HG03196 (cell line): Measurements from ENCODE around the gene SLC29A3.
"Not testable (repeated sequence)": the region's sequence is repeated elsewhere in the genome, so short reads cannot be mapped to it uniquely, and the experiment has no call there.

ENCODE experiments used
- ATAC-seq: cut with Tn5 transposase; IDR thresholded peaks from one replicate; pipeline ENCODE4 v1.9.1; 2021; ENCODE audit not compliant: unreplicated experiment

The SLC29A3 gene

GRCh38 chr10:71319042-71319799, at the start of gene SLC29A3:
Gene SLC29A3, plus strand, starts transcription at chr10:71319259. Its CDS starts 51 bp downstream, at chr10:71319310.
- ATAC-seq, result peak; percentile 50

GRCh38 chr10:71269301-71270288, 49.5 kb upstream of the SLC29A3 start:
- no peak for ATAC-seq

DNA sequence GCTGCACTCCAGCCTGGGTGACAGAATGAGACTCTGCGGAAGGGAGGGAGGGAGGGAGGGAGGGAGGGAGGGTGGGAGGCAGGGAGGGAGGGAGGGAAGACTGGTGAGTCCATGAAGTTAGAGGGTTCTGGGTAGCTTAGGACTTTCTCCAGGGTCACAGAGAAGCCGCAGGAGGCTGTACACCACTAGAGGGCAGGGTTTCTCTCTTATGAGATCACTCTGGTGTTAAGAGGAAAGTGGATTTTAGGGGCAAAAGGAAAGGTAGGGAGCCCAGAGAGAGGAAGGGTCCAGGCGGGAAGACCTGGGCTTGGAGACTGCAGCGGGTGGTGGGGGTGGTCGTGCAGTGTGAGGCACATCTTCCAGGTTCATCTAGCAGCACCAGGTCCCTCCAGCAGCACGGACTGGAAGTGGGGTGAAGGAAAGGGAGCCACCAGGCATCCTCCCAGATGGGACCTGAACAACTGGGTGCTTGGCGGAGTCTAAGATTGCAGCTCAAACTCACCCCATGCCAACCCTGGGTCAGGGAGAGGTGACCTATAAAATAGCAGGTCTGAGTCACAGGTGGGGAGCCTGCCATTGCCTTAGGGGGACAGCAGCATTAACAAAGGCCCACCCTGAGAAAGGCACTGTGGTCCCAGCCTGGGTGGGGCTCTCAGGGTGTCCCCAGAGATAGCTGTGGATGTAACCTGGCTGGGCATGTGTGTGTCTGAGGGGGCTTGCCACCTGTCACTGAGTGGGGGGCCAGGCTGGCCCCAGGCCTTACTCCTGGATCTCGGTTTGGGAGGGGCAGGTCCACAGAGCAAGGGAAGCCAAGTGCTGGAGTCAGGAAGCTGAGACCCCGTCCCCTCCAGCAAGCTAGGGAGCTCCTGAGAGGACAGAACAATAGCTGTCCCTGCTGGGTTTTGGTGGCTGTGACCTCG, 48.5 kb upstream of the SLC29A3 start:
- no peak for ATAC-seq

DNA sequence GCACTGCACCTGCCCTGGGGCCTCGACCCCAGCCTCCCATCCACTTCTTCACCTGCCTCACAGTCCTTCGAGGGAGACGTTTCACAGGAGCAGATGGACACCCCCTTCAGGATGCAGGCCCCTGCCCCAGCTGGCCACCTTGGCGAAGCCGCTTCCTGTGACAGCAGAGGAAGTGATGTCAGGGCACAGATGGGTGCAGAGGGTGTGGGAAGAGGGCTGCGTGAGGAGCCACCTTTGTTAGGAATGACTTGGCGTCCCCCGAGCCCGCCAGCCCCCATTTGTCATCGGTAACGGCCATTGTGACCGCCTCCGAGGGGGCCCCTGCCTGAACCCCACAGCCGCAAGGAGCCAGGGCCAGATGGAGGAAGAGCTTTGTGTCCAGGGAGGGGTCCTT, 47.4 kb upstream of the SLC29A3 start:
- no peak for ATAC-seq

GRCh38 chr10:71272056-71272771, 46.8 kb upstream of the SLC29A3 start:
- ATAC-seq, result no peak

GRCh38 chr10:71272974-71273373, 46.1 kb upstream of the SLC29A3 start:
- not testable (repeated sequence) for ATAC-seq

DNA sequence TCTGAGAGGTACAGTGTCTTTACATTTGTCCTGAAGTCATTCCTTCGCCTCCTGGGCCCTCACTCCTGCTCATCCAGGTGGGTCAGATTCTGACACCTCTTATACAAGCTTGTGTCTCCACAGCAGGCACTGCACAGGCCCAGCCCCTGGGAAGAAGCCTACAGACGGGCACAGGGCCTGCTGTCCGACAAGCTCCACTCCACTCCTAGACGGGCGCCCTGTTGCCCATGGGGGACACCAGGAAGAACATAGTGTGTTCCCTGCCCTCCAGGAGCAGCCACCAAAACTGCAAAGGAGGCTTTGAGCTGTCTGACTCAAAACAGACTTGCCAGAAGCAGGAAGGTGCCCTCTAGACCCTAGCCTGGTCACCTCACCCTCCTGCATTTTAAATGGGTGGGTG, 45.6 kb upstream of the SLC29A3 start:
- no peak for ATAC-seq

GRCh38 chr10:71274901-71275796, 43.9 kb upstream of the SLC29A3 start:
- no peak for ATAC-seq

GRCh38 chr10:71276873-71277272, 42.2 kb upstream of the SLC29A3 start:
- no peak for ATAC-seq

GRCh38 chr10:71277914-71278665, 41.0 kb upstream of the SLC29A3 start:
- ATAC-seq, result no peak

GRCh38 chr10:71278691-71279588, 40.1 kb upstream of the SLC29A3 start:
- ATAC-seq, result no peak

DNA sequence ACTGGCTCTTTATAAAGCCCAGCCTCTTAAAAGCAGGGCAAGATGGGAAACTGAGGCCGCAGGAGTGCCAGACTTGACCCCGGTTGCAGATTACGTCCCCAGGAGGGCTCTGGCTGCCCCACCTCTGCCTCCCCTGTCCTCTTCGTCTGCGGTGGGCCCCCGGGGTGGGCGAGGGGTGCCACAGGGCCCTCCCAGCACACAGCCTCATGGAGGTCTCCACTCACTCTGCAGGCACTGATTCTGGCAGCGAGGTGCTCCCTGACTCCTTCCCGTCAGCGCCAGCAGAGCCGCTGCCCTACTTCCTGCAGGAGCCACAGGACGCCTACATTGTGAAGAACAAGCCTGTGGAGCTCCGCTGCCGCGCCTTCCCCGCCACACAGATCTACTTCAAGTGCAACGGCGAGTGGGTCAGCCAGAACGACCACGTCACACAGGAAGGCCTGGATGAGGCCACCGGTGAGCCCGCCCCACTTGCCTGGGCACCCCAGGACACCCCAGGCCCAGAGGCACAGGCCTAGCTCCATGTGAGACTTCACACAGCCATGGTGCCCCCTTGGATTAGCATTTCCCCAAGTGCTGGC, 39.4 kb upstream of the SLC29A3 start:
- ATAC-seq, result no peak

GRCh38 chr10:71280216-71280615, 38.8 kb upstream of the SLC29A3 start:
- ATAC-seq, result no peak

GRCh38 chr10:71280825-71281224, 38.2 kb upstream of the SLC29A3 start:
- no peak for ATAC-seq

DNA sequence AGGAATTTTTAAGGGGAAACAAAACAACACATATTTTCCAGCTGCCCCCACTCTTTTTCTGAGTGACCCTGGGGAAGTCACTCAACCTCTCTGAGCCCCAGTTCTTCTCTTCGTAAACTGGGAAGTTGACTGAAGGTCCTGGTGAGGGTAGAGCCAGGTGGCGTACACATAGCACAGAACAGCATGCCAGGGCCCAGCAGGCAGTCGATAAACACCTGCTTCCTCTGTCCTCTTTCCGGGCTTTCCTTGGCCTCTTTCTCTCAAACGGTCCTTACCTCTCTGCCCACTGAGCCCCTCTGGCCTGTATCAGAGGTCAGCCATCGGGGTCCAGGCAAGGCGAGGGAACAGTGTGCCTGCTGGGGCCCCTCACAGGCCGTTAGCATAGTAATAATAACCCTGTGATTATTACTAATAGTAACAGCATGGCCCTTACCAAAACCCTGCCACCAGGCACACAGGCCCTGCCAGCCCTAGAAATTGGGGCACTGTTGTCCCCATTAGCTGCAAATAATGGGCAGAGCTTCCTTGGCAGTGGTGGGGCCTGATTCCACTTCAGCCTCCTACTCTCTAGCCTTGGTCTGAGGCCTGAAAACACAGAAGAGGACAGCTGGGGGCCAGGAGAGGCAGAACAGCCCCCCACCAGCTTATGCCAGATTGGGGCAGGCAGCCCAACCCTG, 37.3 kb upstream of the SLC29A3 start:
- no peak for ATAC-seq

GRCh38 chr10:71282323-71282680, 36.8 kb upstream of the SLC29A3 start:
- no peak for ATAC-seq

DNA sequence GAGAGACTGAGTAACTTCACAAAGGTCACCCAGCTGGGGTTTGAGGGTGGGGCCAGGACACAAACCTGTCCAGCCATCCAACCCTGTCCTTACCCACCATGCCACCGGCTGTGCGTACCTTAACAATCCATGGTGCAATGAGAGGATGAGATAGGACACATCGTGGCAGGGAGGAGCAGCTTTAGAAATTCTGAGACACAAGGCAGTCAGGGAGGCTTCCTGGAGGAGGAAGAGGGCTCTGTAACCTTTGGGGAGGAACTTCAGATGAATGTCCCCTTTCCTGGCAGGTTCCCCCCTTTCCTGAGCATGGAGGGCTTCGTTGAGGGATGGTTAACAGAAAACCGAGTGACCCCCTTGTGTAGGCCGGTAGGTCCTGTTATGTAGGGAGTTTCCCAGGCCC, 35.6 kb upstream of the SLC29A3 start:
- no peak for ATAC-seq
